Measurements from ENCODE around the gene TSPAN11.

DNA sequence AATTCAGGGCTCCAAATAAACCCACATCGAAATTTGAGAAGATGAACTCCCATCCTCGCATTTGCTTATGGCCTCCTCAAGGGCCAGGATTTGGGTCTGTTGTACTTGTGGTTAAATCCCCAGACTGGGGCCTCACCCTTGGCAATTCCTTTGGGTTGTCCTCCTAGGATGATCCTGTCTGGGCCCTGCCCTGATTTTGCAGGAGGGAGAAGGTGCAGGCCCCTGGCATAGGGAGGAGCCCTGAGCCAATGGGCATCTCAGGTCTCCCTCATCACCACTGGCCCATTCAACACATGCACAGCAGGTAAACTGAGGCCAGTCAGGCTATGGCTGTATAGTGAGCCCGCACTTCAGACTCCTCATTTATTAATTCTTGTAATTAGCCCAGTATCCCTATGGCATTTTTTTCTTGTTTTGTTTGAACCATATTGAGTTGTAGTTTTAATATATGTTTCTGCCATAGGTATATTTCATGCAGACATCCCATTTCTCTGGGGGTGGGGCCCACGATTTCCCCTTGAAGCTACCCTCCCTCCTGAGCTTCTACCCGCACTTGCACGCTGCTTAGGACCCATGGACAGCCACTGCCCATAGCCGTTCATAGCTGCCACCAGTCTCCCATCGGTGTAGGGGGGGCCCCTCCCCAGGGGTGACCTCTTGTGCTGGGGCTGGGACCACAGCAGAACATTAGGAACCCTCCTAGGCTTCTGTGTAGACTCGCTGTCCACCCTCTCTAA is 80.0 kb downstream of the TSPAN11 start:
- no peak for TF ChIP-seq ZNF121 (CRISPR knock-in tag; IDR thresholded peaks at IDR 0.05)
- no peak for TF ChIP-seq CREB1 (CRISPR knock-in tag; IDR thresholded peaks at IDR 0.05)
- TF ChIP-seq, protein P1, sequence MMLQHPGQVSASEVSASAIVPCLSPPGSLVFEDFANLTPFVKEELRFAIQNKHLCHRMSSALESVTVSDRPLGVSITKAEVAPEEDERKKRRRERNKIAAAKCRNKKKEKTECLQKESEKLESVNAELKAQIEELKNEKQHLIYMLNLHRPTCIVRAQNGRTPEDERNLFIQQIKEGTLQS (CRISPR knock-in tag; conservative IDR thresholded peaks at IDR 0.05), result no peak
- no peak for TF ChIP-seq NFYB (CRISPR knock-in tag; conservative IDR thresholded peaks at IDR 0.05; ENCODE audit: low read depth)
- TF ChIP-seq ZBTB21 (CRISPR knock-in tag; IDR thresholded peaks at IDR 0.05; ENCODE audit: borderline replicate concordance), result no peak
- TF ChIP-seq SMAD3 (CRISPR knock-in tag; IDR thresholded peaks at IDR 0.05; ENCODE audit: borderline replicate concordance), result no peak
- TF ChIP-seq, protein P2, sequence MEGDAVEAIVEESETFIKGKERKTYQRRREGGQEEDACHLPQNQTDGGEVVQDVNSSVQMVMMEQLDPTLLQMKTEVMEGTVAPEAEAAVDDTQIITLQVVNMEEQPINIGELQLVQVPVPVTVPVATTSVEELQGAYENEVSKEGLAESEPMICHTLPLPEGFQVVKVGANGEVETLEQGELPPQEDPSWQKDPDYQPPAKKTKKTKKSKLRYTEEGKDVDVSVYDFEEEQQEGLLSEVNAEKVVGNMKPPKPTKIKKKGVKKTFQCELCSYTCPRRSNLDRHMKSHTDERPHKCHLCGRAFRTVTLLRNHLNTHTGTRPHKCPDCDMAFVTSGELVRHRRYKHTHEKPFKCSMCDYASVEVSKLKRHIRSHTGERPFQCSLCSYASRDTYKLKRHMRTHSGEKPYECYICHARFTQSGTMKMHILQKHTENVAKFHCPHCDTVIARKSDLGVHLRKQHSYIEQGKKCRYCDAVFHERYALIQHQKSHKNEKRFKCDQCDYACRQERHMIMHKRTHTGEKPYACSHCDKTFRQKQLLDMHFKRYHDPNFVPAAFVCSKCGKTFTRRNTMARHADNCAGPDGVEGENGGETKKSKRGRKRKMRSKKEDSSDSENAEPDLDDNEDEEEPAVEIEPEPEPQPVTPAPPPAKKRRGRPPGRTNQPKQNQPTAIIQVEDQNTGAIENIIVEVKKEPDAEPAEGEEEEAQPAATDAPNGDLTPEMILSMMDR (IDR thresholded peaks at IDR 0.05), result no peak
- no peak for TF ChIP-seq FOXP1 (CRISPR knock-in tag; IDR thresholded peaks at IDR 0.05; ENCODE audit: borderline replicate concordance)
